ELF-1 (cell line): ENCODE data around the gene ABLIM2.
A peak's percentile ranks its signal among the peaks of the same experiment; 100 is the strongest.

ENCODE experiments used
- DNase-seq: peaks from one replicate; pipeline ENCODE4 v3.0.0-alpha.2; 2016; ENCODE audit warnings: low read depth, low spot score

Gene ABLIM2

DNA sequence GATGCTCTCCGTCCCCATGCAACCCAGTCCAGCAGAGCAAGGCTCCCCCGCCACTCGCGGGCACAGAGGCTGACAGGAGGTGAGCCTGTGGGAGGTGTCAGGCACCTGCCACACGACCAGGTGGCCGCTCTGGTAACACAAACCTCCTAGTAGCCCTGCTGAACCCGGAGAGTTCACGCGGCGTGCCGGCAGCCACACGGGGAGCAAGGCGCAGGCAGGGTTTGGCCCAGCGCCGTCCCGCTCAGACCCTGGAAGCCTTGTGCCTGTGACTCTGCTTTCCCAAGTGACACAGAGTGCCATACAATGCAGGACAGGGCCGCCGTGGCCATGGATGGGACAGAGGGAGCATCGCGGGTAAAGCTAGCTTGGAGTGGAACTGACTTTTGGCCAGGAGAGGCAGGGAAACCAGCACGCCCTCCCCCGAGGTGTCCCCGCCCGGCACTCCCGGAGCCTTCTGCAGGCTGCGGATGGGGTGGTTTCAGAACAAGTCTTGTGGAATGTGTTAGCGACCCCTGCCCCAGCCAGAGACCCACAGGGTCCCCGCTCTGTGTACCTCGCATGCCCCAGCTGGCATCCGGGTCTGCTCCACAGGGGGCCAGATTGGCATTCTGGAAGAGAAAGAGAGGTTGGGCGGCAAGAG lies 174.2 kb downstream of the ABLIM2 start:
- DNase-seq, result peak; percentile 10

- DNase-seq, result no peak
These were observed 175.3 kb downstream of the ABLIM2 start for GRCh38 chr4:7983296-7983695.

- DNase-seq, result no peak
These were observed 176.7 kb downstream of the ABLIM2 start for GRCh38 chr4:7981738-7982394.

GRCh38 chr4:7980036-7980435 lies 178.6 kb downstream of the ABLIM2 start:
- no peak for DNase-seq

DNA sequence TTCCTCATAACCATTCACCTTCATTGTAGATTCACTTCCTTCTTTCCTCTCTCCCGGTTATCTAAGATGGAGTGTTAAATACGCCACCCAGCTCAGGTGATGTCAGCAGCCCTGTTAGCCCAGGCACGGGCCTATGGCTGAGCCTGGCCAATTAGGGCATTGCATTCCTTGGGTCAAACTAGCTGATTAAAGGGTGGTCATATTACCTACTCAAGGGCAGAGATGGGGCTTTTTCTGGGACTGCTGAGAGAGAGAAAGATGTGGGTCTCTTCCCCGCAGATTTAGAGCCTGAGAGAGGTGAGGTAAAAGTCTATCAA lies 179.0 kb downstream of the ABLIM2 start:
- no peak for DNase-seq

- DNase-seq, result no peak
These were observed 179.5 kb downstream of the ABLIM2 start for GRCh38 chr4:7978907-7979651.

DNA sequence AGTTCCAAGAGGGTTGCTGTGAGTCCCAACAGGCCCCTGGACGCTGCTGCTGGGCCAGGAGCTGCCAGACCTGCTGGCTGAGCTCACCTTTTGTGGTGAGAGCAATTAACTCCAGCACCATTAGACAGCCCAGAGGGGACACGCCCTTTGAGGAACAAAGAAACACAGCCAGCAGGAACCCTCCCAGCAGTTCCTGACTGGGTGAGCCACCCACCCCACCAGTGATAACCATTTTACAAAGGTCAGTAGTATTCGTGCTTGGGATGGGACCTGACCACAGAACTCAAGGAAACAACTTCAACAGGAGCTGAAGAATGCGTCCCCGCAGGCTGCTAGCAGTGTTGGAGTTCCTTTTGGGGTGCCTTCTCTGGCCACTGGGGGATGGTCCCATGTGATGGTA lies 180.1 kb downstream of the ABLIM2 start:
- DNase-seq, result peak; percentile 92

GRCh38 chr4:7976634-7977033 lies 182.0 kb downstream of the ABLIM2 start:
- DNase-seq, result no peak

GRCh38 chr4:7976025-7976424 lies 182.6 kb downstream of the ABLIM2 start:
- peak; percentile 30 for DNase-seq

GRCh38 chr4:7974425-7974824 lies 184.2 kb downstream of the ABLIM2 start:
- no peak for DNase-seq

GRCh38 chr4:7973545-7973981 lies 185.1 kb downstream of the ABLIM2 start:
- DNase-seq, result peak; percentile 49

GRCh38 chr4:7971881-7972500 lies 186.6 kb downstream of the ABLIM2 start:
- peak; percentile 63 for DNase-seq

GRCh38 chr4:7971159-7971631 lies 187.4 kb downstream of the ABLIM2 start:
- DNase-seq, result no peak

DNA sequence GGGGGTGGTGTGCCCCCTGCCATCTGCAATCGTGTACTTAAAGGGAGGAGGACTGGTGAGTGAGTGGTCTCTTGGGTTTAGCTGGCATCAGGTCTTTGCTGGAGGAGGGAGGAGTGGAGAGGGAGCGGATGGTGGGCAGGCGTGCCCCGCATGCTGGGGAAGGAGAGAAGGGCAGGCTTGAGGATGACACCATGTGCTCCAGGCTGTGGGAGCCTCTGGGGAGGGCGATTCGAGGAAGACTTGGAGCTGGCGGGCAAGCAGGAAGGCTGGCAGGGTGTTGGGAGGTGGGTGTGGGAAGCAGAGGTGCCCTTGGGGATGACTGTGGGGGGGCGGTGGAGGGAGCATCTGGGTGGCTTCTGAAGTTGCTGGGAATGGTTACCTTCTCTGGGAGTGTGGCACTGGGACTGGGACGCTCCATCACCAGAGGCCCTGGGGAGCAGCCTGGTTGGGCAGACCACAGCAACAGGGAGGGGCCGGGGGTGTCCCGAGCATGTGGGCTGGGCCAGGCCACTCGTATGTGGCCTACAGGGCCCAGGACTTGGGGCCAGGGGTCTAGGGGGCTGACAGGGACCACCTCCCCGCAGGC lies 188.2 kb downstream of the ABLIM2 start:
- DNase-seq, result no peak

DNA sequence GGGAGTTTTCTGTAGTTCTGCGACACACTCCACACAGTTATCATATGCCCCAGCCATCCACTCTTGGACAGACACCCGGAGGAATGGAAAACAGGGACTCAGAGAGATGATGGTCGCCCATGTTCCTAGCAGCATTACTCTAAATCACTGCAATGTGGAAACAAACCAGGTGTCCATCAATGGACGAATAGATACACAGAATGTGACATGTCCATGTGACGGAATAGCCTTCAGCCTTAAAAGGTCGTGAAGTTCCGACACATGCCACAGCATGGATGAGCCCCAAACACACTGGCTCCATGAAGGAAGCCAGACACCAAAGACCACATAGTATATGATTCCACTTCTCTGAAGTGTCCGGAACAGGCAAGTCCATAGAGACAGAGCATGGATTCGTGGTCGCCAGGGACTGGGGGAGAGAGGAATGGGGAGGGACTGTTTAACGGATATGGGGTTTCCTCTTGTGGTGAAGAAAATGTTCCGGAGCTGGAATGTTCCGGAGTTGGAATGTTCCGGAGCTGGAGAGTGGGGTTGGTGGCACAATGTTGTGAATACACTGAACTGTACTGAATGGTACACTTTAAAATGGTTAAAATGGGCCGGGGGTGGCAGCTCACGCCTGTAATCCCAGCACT lies 190.2 kb downstream of the ABLIM2 start:
- DNase-seq, result no peak

DNA sequence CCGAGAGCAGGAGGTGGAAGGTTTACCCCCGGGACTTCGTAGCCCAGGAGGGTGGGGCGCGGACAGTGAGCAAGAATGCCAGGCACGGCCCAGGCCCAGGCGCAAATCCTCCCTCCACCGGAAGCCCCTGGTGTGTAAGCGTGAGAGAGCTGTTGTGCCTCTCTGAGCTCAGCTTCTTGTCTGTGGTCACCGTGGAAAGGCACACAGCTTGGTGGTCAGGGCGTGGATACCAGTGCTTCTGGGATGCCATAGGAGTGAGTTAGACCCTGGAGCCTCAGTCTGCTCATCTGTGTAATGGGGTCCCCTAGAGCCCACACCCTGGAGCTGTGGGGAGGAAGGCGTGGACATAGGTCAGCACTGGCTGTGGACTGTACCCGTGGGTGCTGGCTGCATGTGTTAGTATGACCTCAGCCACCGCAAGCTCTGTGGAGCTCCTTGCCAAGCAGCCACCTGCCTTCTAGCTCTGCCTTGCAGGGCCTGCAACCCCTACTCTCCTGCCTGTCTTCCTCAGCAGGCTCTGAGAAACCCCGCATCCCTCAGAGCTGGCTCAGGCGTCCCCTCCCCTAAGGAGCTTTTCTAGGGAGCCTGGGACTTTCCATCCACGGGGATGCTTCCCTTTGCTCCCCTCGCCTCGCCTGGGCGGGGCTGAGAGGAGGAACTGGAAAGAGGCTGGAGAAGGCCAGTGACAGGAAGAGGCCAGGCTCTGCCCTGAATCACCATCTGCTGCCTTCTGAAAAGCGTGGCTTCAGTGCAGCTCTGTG lies 190.9 kb downstream of the ABLIM2 start:
- no peak for DNase-seq

- no peak for DNase-seq
These were observed 191.6 kb downstream of the ABLIM2 start for GRCh38 chr4:7967063-7967440.

DNA sequence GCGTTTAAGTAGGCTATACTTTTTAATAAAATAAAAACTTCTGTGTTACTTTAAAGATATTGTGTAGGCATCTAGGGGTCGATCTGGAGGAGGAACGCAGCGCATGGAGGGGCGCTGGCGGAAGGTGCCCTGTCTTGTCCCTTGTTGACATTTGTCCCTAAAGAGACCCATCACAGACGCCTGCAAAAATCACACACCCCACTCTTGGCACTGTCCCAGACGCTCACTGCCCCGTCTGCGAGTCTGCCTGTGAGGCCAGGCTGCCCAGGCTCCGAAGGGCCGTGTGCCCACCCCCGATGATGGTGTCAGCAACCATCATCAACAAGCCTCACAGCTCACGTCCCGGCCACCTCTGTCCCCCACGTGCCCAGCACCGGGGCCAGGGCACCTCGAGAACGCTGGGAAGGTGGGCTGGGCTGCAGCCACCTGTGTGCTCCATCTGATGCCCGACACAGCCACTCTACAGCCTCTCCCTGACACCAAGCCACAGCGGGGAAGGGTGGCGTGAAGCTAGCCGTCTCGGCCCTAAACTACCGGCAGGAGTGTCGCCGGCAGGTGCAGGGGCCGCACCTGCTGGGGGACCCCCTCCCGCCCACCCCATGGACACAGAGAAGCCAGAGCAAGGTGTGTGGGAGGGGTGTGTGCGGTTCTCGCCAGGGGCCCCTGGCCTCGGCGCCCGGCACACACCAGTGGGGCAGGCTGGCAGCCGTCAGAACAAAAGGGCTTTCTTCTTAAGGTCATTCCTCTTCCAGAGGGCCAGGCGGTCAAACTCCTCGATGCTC lies 192.1 kb downstream of the ABLIM2 start:
- no peak for DNase-seq

DNA sequence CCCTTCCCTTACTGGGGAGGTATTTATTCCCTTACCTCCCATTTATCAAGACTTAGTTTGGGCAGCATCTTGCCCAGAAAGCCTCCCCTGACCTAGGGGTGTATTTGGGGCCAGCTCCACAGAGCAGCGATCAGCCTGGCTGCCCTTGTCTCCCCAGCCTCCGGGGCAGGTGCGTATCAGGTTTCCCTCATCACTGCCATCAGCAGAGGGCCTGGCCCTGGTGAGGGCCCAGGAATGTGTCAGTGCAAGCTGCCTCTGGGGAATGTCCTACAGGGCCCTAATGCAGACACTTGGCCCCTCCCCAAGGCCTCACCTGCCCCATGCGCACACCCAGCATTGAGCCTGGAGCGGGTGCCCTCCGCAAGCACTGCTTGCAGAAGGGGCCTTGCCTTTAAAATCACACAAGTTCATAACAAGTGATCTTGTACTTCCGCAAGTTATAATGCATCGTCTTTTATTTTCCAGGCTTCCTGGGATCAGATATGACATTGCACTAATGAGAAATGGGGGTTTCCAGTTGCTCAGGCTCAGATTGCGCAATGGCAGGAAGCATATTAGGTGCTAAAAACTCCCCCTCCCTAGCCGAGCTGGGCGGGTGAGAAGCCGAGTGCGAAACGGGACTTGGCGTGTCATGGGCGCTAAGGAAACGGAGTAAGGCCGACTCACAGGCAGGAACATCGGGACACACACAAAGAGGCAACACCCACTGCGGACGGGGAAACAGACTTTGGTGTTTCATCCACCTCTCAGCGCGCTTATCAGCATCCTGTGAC lies 193.5 kb downstream of the ABLIM2 start:
- DNase-seq, result peak; percentile 87
